CD4-positive, alpha-beta T cell treated with Interleukin-17A for 1 hour (primary cell): ENCODE data around the gene ECHDC3.
"Not testable (repeated sequence)": the region's sequence is repeated elsewhere in the genome, so short reads cannot be mapped to it uniquely, and the experiment has no call there.

Experiments used
- DNase-seq: peaks from one replicate; pipeline ENCODE4 v3.0.0-alpha.2; 2020

ECHDC3 gene

GRCh38 chr10:11719496-11720259 lies 22.5 kb upstream of the ECHDC3 start:
- no peak for DNase-seq

GRCh38 chr10:11720260-11720741 lies 21.9 kb upstream of the ECHDC3 start:
- no peak for DNase-seq

GRCh38 chr10:11721806-11722205 lies 20.4 kb upstream of the ECHDC3 start:
- no peak for DNase-seq

- no peak for DNase-seq
Measured at GRCh38 chr10:11723359-11723758, 18.8 kb upstream of the ECHDC3 start.

- DNase-seq, result peak; percentile 45
Measured at GRCh38 chr10:11724938-11725776, 17.0 kb upstream of the ECHDC3 start.

- DNase-seq, result no peak
Measured at GRCh38 chr10:11725912-11726311, 16.3 kb upstream of the ECHDC3 start.

- DNase-seq, result no peak
Measured at GRCh38 chr10:11727563-11727962, 14.6 kb upstream of the ECHDC3 start.

GRCh38 chr10:11728353-11728752 lies 13.8 kb upstream of the ECHDC3 start:
- DNase-seq, result no peak

- DNase-seq, result no peak
Measured at GRCh38 chr10:11729790-11730315, 12.3 kb upstream of the ECHDC3 start.

- DNase-seq, result no peak
Measured at GRCh38 chr10:11730779-11731178, 11.4 kb upstream of the ECHDC3 start.

- not testable (repeated sequence) for DNase-seq
Measured at GRCh38 chr10:11736767-11737166, 5.4 kb upstream of the ECHDC3 start.

GRCh38 chr10:11737258-11738032 lies 4.7 kb upstream of the ECHDC3 start:
- DNase-seq, result not testable (repeated sequence)

GRCh38 chr10:11740907-11741306 lies 1.3 kb upstream of the ECHDC3 start:
- no peak for DNase-seq

GRCh38 chr10:11741608-11742007 lies 574 bp upstream of the ECHDC3 start:
- no peak for DNase-seq

GRCh38 chr10:11742779-11743298 lies 657 bp downstream of the ECHDC3 start:
- no peak for DNase-seq

GRCh38 chr10:11743461-11744338 lies 1.5 kb downstream of the ECHDC3 start:
- no peak for DNase-seq

GRCh38 chr10:11745045-11745444 lies 2.9 kb downstream of the ECHDC3 start:
- no peak for DNase-seq

- DNase-seq, result no peak
Measured at GRCh38 chr10:11746883-11747539, 4.8 kb downstream of the ECHDC3 start.

GRCh38 chr10:11748866-11749265 lies 6.7 kb downstream of the ECHDC3 start:
- DNase-seq, result no peak

- no peak for DNase-seq
Measured at GRCh38 chr10:11750420-11750819, 8.2 kb downstream of the ECHDC3 start.

GRCh38 chr10:11754173-11754572 lies 12.0 kb downstream of the ECHDC3 start:
- DNase-seq, result no peak
